NCI-H774 (cell line): ENCODE measurements around the gene CACNA2D3.
A peak's percentile ranks its signal among the peaks of the same experiment; 100 is the strongest.

ENCODE experiments used
- DNase-seq: peaks from one replicate; lab custom pipeline; 2025; lab: John Stamatoyannopoulos, UW

The CACNA2D3 gene

GRCh38 chr3:54374214-54374852 lies 252.0 kb downstream of the CACNA2D3 start:
- DNase-seq: peak; percentile 7

DNA sequence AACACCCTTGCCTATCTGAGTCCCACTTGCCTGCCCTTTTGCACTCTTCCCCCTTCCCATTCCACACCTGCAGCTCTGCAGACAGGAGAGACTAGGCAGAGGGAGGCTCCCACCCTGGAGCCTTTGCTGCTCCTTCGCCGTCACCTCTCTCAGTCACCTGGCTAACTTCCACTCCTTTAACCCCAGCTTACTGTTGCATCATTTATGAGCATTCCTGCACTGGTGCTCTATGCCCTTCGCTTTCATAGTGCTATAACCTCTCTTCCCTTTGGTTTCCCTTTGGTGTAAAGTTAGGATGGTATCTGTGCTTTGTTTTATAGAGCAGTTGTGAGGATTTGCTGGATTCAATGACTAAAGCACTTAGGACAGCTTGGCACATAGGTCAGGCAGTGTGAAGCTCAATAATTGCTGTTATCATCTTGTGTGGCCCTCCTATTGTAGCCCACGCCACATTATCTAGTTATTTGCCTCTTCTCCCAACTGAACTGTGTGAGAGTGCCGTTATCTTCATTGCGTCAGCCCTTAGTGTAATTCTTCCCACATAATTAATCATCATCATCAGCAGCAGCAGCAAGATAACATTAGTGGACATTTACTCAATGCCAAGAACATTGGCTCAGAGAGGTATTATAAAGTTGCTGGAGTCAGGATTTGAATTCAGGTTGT lies 253.9 kb downstream of the CACNA2D3 start:
- DNase-seq: no peak

GRCh38 chr3:54376939-54377578 lies 254.7 kb downstream of the CACNA2D3 start:
- no peak for DNase-seq

DNA sequence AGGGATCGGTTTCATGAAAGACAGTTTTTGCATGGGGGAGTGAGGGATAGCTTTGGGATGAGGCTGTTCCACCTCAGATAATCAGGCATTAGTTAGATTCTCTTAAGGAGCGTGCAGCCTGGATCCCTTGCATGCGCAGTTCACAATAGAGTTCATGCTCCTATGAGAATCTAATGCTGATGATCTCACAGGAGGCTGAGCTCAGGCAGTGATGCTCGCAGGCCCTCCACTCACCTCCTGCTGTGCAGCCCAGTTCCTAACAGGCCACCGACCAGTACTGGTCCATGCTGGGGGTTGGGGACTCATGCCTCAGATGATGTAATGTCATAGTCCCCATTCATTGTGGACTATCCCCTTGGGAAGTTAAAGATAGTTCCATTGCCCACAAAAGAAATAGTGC lies 255.8 kb downstream of the CACNA2D3 start:
- no peak for DNase-seq

DNA sequence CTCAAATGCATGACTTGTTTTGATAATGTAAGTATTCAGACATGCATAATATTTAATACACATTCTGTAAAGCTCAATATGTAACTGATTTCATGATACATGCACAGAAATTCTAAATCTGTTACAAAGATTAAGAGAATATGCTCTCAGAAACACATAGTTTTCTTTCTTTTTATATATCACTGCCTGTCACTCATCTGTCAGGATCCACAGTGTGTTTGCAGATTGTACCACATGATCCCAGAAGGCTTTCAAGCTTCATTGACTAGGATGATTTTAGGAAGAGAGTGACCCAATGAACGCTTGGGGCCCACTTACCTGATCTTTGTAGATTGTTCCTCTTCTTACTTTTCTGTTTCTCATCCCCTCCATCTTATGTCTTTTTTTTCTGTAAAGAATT lies 261.9 kb downstream of the CACNA2D3 start:
- no peak for DNase-seq

GRCh38 chr3:54390582-54390981 lies 268.2 kb downstream of the CACNA2D3 start:
- no peak for DNase-seq

- DNase-seq: no peak
Observed at GRCh38 chr3:54393150-54393549, 270.8 kb downstream of the CACNA2D3 start.

DNA sequence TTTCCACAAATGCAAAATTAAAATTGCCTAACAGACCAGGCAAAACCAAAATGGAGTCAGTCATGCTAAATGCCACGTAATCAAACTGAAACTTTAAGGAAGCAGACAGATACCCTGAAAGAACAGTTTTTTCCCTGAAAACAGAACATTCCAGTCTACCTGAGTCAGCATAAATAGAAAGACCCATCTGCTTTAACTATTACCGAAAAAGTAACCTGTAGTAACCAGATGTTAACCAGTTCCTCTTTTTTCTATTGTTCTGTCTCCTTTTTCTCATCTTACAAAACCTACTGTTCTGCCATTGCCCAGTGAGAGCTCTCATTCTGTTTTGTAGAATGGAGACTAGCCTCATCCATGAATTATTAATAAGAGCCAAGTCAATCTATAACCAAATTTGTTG lies 286.0 kb downstream of the CACNA2D3 start:
- DNase-seq: no peak

GRCh38 chr3:54421943-54422342 lies 299.6 kb downstream of the CACNA2D3 start:
- no peak for DNase-seq

GRCh38 chr3:54424292-54424691 lies 301.9 kb downstream of the CACNA2D3 start:
- no peak for DNase-seq

- DNase-seq: no peak
Observed at GRCh38 chr3:54426381-54426780, 304.0 kb downstream of the CACNA2D3 start.

- no peak for DNase-seq
Observed at GRCh38 chr3:54427501-54427900, 305.1 kb downstream of the CACNA2D3 start.

GRCh38 chr3:54427941-54428871 lies 305.9 kb downstream of the CACNA2D3 start:
- DNase-seq: peak; percentile 36

DNA sequence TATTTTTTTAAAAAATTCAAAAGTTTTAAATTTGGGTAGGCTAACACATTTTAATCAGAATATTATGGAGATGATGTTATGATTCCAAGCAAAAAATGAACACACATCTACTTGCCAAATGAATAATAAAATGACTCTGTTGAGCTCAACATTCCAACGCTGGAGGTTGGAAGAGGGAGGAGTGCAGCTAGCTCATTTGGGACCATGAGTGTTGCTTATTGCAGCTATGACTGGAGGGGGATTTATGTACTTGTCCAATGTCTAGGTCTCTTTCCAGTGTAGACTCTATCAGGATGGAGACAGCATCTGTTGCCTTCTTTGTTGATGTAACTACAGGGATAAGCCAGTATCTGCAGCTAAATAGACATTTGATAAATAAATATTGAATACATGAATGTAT lies 310.6 kb downstream of the CACNA2D3 start:
- DNase-seq: no peak

DNA sequence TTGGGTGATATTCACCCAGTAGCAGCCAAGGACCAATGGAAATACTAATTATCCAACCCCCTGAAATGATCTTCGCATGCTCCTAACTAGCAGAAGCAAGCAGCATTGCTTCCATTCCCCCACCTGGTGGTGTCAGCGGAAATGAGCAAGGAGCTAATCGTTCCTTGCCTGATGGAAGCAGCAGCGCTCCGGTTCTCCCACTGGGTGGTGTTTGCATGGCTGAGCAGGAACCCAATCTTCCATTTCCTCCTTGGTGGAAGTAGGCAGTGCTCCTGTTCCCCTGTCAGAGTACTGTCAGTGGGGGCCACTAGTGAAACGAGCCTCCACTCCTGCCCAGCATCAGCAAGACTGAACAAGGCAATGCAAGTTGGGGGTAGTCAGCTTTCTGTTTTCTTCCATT lies 311.5 kb downstream of the CACNA2D3 start:
- no peak for DNase-seq

GRCh38 chr3:54434756-54435155 lies 312.4 kb downstream of the CACNA2D3 start:
- DNase-seq: no peak

DNA sequence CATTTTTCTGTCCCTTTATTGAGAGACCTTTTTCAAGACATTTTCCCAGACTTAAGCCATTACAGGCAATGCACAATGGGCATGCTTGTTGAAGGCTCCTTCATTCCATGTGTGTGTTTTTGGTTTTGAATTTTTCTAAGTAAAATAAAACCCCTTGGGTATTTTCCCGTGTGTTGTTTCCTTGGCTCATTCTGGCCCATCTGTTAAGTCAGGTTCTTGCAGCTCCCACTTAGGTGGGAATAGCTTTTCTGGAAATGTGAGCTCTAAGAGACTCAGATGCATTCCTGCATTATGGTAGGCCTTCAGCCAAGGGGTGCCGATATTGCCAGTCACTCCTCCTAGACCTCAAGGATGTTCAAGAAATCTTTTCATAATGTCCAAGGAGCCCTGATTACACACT lies 314.9 kb downstream of the CACNA2D3 start:
- DNase-seq: no peak

GRCh38 chr3:54443561-54444161 lies 321.3 kb downstream of the CACNA2D3 start:
- DNase-seq: no peak

DNA sequence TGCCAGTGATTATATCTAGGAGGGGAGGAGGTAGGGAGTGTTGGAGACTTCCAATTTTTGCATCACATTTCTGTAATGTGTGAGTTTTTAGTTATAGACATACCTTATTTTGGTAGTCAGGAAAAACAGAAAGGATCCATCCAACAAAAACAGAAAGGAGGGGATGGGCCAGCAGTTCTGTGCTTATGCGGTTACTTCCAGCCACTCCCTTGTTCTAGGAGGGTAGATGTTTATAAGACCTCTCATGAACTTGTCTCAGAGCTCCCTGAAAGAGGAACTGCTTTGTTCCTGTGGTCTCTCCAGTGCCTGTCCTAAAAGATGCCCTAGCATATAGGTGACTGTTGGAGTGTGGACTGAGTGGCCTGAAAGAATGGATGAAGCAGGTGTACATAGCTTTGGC lies 323.3 kb downstream of the CACNA2D3 start:
- DNase-seq: no peak

DNA sequence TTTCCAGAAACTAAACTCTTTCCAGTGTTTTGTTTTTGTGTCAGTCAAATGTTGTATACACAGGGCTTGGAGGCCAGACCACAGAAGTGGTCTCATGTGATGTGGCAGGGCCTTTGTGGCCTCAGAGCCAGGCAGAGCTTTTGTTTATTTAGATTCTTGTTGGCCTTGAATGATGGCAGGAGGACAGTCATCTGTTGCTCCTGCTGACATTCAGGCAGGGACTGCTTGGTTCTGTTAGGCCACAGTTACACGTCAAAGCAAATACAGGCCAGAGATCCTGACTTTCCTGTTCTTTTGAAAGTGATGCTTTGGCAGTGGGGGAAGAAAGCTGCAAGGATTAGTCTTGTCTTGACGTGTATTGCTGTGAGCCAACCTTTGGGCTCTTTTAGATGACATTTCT lies 325.1 kb downstream of the CACNA2D3 start:
- DNase-seq: no peak

GRCh38 chr3:54454806-54455205 lies 332.5 kb downstream of the CACNA2D3 start:
- DNase-seq: no peak

DNA sequence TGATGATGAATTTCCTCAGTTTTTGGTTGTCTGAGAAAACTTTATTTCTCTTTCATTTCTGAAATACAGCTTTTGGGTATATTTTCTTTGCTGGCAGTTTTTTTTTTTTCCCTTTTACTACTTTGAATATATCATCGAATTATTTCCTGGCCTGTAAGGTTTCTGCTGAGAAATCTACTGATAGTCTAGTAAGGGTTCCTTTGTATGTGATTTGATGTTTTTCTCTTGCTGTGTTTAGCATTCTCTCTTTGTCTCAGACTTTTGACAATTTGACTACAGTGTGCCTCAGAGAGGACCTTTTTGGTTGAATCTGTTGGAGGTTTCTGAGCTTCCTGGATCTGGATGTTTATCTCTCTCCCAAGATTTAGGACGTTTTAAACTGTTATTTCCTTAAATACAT lies 336.0 kb downstream of the CACNA2D3 start:
- no peak for DNase-seq
